ENCODE measurements around the gene FGFR2. TPM values are rescaled to one million over a fixed set of nuclear protein-coding genes. Genes with fewer than 3 reads are reported as not detected.

Gene FGFR2
- total RNA-seq, 2 experiments from 2014 or later = not detected

DNA sequence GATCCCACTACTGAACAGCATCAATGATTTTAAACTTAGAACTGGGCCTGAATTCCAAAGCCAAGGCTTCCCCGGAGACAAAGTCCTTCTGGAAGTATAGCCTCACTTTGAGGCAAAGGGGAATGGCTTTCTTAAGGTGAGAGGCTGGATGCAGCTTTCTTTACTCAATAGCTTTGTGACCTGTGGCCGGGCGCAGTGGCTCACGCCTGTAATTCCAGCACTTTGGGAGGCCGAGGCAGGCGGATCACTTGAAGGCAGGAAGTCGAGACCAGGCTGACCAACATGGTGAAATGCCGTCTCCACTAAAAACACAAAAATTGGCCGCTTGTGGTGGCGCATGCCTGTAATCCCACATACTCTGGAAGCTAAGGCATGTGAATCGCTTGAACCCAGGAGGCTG lies 3.2 kb upstream of the FGFR2 start:
- H3K4me3 Mint-ChIP-seq = no peak overlapping the region
- H3K27ac Mint-ChIP-seq = no peak overlapping the region
- ChIA-PET POLR2A (interaction anchor here (0.5 kb wide), 1 partner anchor 466 kb away, joined by 3 read pairs; no protein-coding TSS in a partner anchor), CTCF (no interaction called here)
- H3K9me3 Mint-ChIP-seq = no peaks in the 10 kb centered on the region
- peaks cover 2% of the 10 kb centered on the region for H3K36me3 Mint-ChIP-seq (ENCODE audit: low read depth)
- H3K4me1 Mint-ChIP-seq = peaks cover 4% of the 10 kb centered on the region
- peaks cover 36% of the 10 kb centered on the region for H3K27me3 Mint-ChIP-seq
- DNase-seq = no peak

GRCh38 chr10:121600611-121601010 lies 2.4 kb upstream of the FGFR2 start:
- DNase-seq = no peak
- Mint-ChIP-seq H3K36me3 (ENCODE audit: low read depth) (peaks cover 2% of the 10 kb centered on the region), H3K4me3 (no peak overlapping the region), H3K27ac (no peak overlapping the region), H3K4me1 (peaks cover 4% of the 10 kb centered on the region), H3K27me3 (peaks cover 44% of the 10 kb centered on the region), H3K9me3 (no peaks in the 10 kb centered on the region)
- CTCF ChIA-PET = interaction anchor here (0.6 kb wide), 1 partner anchor 796 kb away, joined by 3 read pairs; no protein-coding TSS in a partner anchor
- POLR2A ChIA-PET = no interaction called here

DNA sequence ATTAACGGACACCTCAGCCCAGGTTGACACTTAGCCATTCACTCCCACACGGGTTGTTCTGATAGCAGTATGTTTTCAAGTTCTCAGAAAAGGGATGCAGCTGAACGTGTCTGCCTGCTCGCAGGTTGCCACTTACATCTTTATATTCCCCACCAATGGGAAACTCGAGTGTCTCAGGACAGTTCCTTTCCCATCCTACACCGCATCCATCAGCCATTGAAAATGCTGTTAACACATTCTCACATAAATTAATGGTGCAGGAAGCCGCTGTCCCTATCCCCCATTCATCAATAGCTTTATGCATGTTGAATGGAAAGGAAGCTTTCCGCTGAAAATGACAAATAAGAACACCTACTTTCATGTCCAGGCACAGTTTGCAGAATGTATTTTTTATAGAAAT lies 1.7 kb upstream of the FGFR2 start:
- DNase-seq = no peak
- peaks cover 49% of the 10 kb centered on the region for H3K27me3 Mint-ChIP-seq
- POLR2A ChIA-PET = no interaction called here
- no peaks in the 10 kb centered on the region for H3K9me3 Mint-ChIP-seq
- CTCF ChIA-PET = no interaction called here
- H3K4me3 Mint-ChIP-seq = no peak overlapping the region
- peaks cover 4% of the 10 kb centered on the region for H3K4me1 Mint-ChIP-seq
- H3K36me3 Mint-ChIP-seq (ENCODE audit: low read depth) = peaks cover 2% of the 10 kb centered on the region
- H3K27ac Mint-ChIP-seq = no peak overlapping the region

- DNase-seq = no peak
- POLR2A ChIA-PET = no interaction called here
- CTCF ChIA-PET = no interaction called here
- Mint-ChIP-seq H3K9me3 (no peaks in the 10 kb centered on the region), H3K27ac (no peak overlapping the region), H3K27me3 (peaks cover 52% of the 10 kb centered on the region), H3K4me1 (peaks cover 4% of the 10 kb centered on the region), H3K36me3 (ENCODE audit: low read depth) (peaks cover 2% of the 10 kb centered on the region), H3K4me3 (no peak overlapping the region)
Observed at GRCh38 chr10:121597504-121598262, 561 bp downstream of the FGFR2 start.

DNA sequence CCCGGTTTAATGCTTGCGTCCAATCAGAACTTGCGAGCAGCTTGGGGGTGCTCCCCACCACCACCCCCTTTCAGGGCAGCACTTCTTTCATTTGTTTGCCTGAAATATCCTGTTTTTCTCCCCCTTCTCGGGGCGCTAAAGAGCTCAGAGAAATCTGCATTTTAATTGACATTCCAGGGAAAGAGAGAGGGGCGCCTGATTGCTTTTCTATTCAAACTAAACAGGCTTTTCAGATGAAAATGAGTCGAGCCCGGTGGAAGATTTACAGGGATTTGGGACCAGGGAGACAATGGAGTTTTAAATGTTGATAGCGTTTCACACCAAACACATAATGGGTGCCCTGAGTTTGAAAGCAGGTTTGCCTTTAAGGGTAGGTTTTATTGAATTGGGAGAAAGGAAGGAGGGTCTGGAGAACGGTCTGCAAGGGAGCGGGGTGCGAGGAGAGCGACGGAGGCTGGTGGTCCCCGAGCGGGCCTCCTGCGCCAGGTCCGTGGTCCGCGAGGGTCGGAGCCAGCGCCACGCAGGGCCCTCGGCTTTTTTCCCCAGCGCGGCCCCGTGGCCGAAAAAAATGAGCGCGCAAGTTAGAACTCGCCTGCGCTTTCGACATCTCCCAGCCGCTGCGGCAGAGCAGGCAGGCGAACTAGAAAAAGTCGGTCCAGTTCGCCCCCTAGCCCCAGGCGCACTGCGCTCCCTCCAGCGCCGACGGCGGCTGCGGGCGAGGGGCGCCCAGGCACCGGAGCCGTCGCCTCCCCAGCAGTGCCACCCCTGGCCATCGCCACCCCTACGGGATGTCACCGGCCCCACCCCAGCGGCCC lies 1.3 kb downstream of the FGFR2 start:
- no peak for DNase-seq
- ChIA-PET POLR2A (no interaction called here), CTCF (no interaction called here)
- Mint-ChIP-seq H3K9me3 (no peaks in the 10 kb centered on the region), H3K4me1 (peaks cover 4% of the 10 kb centered on the region), H3K27ac (no peak overlapping the region), H3K4me3 (peak overlapping the region; percentile 49), H3K27me3 (peaks cover 52% of the 10 kb centered on the region), H3K36me3 (ENCODE audit: low read depth) (peaks cover 2% of the 10 kb centered on the region)

GRCh38 chr10:121595806-121596688 lies 2.2 kb downstream of the FGFR2 start:
- H3K9me3 Mint-ChIP-seq = no peaks in the 10 kb centered on the region
- peaks cover 47% of the 10 kb centered on the region for H3K27me3 Mint-ChIP-seq
- POLR2A ChIA-PET = no interaction called here
- CTCF ChIA-PET = no interaction called here
- peaks cover 2% of the 10 kb centered on the region for H3K36me3 Mint-ChIP-seq (ENCODE audit: low read depth)
- no peak overlapping the region for H3K4me3 Mint-ChIP-seq
- H3K27ac Mint-ChIP-seq = peak overlapping the region; percentile 54
- peaks cover 4% of the 10 kb centered on the region for H3K4me1 Mint-ChIP-seq
- DNase-seq = no peak

DNA sequence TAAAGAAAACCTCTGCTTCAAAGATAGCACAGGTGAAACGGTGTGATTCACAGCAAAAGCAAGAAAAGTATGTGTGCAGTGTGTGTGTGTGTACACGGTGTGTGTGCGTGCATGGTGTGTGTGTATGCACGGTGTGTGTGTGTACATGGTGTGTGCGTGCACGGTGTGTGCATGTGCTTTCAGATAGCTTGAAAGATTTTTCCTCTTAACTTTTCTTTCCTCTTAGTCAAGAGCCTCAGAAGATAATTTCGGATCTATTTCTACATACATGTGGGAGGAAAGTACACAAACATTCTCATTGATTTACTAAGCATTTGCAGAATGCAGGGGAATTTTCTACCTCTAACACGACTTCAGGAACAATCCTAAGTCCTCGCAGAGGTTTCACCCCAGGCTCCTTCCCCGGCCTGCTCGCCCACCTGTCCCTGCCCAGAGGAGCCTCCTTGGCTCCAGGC lies 2.9 kb downstream of the FGFR2 start:
- CTCF ChIA-PET = no interaction called here
- Mint-ChIP-seq H3K36me3 (ENCODE audit: low read depth) (peaks cover 2% of the 10 kb centered on the region), H3K27ac (no peak overlapping the region), H3K9me3 (no peaks in the 10 kb centered on the region), H3K4me1 (peaks cover 4% of the 10 kb centered on the region), H3K27me3 (peaks cover 40% of the 10 kb centered on the region), H3K4me3 (no peak overlapping the region)
- POLR2A ChIA-PET = no interaction called here
- DNase-seq = no peak

DNA sequence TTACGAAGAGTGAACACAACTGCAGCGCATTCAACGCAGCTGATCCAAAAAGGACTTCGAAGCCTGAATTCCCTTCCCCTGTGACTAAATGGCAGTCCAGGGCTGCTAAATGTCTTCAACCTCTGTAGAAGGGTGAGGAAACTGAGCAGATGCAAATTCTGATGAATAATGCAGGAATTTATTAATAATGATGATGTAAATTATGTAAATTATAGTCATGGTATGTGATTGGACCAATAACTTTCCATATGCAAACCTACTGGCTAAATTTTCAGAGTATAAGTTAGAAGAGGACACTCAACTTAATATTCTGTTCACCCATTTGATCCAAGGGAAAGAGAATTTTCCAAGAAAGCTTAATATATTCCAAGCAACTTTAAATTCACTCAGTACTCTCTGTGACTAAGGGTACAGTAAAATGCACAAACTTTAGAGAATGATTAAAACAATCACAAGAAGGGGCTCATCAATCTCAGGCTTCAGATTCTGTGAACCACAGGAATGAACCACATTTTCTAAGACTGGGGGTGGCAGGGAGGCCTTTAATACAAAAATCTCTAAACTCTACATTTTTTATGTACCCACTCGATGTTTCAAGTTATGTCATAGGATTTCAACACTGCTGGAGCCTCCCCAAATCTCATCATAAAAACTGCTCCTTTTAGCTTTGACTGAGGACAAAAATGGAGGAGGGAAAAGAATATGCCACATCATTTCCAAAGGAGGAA lies 3.5 kb downstream of the FGFR2 start:
- Mint-ChIP-seq H3K27me3 (peaks cover 34% of the 10 kb centered on the region), H3K27ac (no peak overlapping the region), H3K4me3 (no peak overlapping the region), H3K36me3 (ENCODE audit: low read depth) (peaks cover 2% of the 10 kb centered on the region), H3K4me1 (peaks cover 4% of the 10 kb centered on the region), H3K9me3 (no peaks in the 10 kb centered on the region)
- ChIA-PET POLR2A (no interaction called here), CTCF (no interaction called here)
- DNase-seq = no peak

DNA sequence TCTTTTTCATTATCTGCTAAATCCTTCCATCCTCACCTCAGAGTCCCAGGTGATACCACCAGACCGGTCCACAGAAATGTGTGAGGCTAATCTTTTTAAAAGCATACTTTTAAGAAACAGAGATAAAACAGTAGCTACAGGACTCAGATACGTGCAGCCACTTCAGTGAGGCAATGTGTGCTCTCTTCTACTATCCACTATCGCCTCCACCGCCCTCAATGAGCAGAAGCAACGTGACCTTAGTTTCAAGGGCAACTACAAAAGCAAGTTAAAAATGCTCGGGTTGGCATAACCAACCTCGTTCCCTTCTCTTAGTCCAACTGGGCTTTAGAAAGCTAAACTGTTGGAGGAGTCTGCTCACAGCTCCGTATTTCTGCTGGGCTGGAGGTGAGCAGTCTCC lies 4.2 kb downstream of the FGFR2 start:
- DNase-seq = no peak
- H3K27me3 Mint-ChIP-seq = peaks cover 28% of the 10 kb centered on the region
- POLR2A ChIA-PET = no interaction called here
- no peak overlapping the region for H3K4me3 Mint-ChIP-seq
- H3K4me1 Mint-ChIP-seq = peaks cover 4% of the 10 kb centered on the region
- H3K27ac Mint-ChIP-seq = no peak overlapping the region
- CTCF ChIA-PET = no interaction called here
- H3K36me3 Mint-ChIP-seq (ENCODE audit: low read depth) = peaks cover 2% of the 10 kb centered on the region
- H3K9me3 Mint-ChIP-seq = no peaks in the 10 kb centered on the region

DNA sequence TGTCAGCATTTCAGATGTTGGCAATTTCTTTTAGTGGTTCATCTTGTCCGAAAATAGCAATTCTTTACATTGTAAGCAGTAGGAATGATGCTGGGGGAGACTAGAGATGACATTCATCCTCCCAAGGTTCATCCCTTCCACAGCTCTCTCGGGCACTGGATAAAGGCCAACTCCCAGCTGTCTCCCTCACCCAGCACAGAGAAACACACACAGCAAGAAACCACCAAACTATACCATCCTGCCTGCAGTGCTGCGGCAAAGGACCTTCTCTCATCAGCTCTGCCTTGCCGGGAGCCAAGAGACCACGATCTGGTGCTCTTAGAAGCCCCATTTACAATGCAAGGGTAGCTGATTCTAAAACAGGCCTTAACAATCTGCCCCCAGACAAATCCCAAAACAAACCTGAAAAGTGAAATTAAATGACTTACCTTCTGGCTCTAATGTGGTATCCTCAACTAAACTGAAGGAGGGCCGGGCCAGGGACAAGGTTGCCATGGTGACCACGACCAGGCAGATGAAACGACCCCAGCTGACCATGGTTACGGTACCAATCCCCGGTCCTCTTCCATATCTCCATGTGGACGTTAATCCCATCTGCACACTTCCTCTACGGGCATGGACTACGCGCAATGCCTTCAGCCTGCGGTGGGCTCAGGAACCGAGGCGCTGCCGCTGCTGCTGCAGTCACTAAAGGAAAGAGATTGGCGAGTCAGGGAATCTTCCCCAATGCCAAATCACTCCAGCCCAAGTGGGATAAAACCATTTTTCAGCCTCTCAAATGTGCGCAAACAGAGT lies 4.8 kb downstream of the FGFR2 start:
- Mint-ChIP-seq H3K9me3 (no peaks in the 10 kb centered on the region), H3K27ac (no peak overlapping the region), H3K27me3 (peaks cover 23% of the 10 kb centered on the region), H3K36me3 (ENCODE audit: low read depth) (peaks cover 2% of the 10 kb centered on the region), H3K4me3 (no peak overlapping the region), H3K4me1 (peaks cover 4% of the 10 kb centered on the region)
- POLR2A ChIA-PET = no interaction called here
- DNase-seq = no peak
- CTCF ChIA-PET = no interaction called here

DNA sequence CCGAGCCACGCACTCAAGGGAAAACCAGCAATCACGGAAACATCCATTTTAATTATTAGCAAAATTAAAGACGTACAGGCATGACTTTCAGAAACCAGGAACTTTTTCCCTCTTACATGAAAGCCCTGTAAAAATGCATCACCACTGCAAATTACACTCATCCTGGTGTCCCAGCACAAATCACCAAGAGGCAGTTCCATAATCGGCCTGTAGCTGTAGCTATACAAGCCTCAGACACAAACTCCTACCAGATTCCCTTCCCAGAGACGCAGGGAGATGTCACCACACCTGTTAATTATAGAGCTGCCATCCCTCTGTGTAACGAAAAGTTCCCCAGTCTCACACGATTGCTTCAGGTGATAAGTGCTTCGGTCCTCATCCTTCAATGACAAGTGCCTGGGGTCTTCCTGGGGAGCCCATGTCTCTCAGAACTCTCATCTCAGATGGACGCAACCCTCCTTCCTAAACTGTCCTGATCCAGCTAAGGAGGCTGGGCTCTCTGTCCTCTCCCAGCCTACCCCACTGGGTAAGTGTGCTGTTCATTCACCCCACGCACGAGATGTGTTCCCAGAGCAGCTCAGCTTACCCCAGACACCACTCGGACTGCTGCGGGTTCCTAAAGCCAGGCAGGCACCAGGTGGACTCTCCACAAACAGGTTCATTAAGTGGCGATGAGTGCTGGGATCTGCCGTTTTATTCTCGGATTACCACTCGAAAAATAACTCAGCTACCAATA lies 5.9 kb downstream of the FGFR2 start:
- DNase-seq = no peak
- Mint-ChIP-seq H3K27ac (no peak overlapping the region), H3K4me3 (no peak overlapping the region), H3K9me3 (no peaks in the 10 kb centered on the region), H3K36me3 (ENCODE audit: low read depth) (peaks cover 2% of the 10 kb centered on the region), H3K4me1 (peaks cover 4% of the 10 kb centered on the region), H3K27me3 (peaks cover 23% of the 10 kb centered on the region)
- POLR2A ChIA-PET = no interaction called here
- CTCF ChIA-PET = no interaction called here
